C4-2B (cell line): ENCODE data around the gene KDM3B.

Source experiments
- CTCF ChIP-seq: fragments of 450-650 bp; conservative IDR thresholded peaks from 2 replicates; pipeline ENCODE4 v1.5.1; 2017; ENCODE audit warnings: mild to moderate bottlenecking
- ZFX ChIP-seq: fragments of 450-650 bp; IDR thresholded peaks from 2 replicates; pipeline ENCODE4 v1.6.1; 2017

- TF ChIP-seq CTCF (no peak), ZFX (no peak)
Observed at GRCh38 chr5:138458384-138458783, 105.9 kb downstream of the KDM3B start.
